Fibroblast of the conjunctiva (primary cell): ENCODE results near the gene ZC3H12D.
A peak's percentile ranks its signal among the peaks of the same experiment; 100 is the strongest.

Source experiments
- DNase-seq: peaks from one replicate; pipeline ENCODE4 v3.0.0-alpha.2; 2010; ENCODE audit warnings: low read depth

The ZC3H12D gene

DNA sequence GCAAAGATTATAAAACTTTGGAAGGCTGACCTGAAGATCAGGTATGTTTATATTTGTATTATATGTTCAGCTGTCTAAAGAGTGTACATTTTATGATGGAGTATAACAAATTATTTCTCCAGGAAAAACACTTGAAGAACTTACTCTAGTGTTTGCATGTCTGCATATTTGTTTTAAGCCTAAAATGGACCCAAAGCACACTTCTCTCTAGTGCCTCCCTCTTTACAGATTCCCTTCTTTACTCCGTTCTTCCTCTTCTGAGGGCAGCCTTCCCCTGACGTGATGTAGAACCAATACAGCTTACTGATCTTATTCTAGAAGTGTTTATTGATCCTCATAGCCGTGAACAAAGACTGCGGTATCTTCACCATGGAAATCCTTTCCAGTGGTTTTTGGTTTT, 70.8 kb downstream of the ZC3H12D start:
- DNase-seq, result no peak

DNA sequence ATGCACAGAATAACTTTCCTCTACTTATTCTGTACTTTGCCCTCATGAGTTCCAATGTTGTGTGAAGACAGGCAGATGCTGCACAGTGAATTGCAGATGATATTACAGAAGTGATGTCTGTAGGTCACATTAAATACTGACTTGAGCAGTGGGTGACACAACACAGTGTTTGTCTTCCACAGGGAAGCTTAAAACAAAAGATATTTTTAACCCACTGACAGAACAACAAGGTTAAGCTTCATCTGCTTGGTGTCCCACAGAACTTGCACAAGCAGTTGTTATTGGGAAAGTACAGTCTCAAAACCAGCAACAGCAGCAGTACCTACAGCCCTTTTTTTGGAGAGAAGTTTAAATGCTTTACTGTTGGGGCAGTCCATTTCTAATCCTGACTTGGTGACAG, 74.3 kb downstream of the ZC3H12D start:
- no peak for DNase-seq

DNA sequence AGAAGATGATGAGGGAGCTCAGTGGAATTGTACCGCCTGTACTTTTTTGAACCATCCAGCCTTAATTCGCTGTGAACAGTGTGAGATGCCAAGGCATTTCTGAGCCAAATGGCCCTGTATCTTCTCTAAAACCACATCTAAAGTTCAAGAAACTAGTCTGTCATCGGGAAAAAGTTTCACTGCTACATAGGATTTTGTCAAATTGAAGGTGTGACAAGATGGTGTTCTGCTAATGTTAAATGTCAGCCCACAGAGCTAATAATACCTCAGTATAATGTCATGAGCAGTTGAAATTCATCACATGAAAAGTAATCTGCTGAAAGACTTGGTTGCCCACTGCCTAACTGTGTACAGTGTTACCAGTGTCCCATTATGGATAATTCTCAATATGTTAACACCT, 75.2 kb downstream of the ZC3H12D start:
- DNase-seq, result no peak

DNA sequence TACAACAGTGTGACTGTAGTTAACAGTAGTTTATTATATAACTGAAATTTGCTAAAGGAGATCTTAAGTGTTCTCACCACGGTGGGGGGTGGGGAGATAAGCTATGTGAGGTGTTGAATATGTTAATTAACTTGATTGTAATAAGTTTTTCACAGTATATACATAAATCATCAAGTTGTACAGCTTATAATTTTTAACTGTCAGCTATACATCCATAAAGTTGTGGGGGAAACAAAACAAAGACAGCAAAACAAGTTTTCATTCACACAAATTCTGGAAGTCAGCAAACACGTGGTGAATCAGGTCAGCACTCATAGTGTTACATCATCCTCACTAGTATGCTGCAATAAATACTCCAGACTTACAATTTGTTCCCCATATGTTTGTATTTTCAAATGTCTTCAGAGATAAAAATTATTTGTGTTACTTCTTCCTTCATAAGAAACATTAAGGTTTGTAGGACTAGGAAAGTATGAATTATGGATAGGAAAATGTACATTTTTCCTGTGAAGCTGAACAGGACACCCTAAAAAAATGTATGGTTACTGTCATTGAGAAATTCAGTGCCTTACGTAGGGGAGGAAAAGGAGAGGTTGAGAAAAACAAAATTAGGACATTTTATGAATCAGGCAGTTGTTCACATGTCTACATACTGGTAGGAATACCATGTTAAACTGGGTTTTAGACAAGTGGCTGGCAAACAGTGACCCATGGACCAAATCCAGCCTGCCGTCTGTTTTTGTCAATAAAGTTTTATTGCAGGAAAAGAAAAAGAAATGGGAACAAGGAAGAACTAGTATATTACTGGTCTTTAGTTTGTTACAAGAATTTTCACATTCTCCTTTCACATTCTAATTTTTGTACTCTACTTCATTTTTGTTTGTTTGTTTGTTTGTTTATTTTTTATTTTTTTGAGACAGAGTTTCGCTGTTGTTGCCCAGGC, 78.7 kb downstream of the ZC3H12D start:
- DNase-seq, result peak; percentile 64

DNA sequence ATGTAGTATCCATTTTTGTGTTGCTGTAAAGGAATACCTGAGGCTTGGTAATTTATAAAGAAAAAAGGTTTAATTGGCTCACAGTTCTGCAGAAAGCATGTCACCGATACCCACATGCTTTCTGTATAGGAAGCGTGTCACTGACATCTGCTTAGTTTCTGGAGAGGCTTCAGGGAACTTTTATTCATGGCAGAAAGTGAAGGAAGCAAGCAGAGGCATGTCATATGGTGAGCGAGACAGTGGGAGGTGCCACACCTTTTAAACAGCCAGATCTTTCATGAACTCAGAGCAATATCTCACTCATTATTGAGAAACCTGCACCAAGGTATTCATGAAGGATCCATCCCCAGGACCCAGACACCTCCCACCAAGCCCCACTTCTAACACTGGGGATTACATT, 81.3 kb downstream of the ZC3H12D start:
- DNase-seq, result no peak

DNA sequence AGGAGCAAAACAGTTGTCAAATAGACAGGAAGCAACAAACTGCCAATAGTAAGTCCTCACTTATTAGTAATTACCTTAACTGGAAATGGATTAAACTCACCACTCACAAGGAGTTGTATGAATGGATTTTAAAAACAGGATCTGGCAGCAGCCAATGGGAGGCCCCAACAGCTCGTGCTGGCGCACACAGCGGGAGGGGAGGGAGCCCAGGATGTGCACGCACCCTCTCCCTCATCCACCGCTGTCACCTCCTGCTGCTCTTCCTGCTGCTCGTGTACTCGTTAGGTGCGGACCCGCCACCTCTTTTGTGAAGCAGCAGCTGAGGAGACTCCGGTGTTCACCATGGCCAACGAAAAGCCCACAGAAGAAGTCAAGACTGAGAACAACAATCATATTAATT, 84.8 kb downstream of the ZC3H12D start, which contains the start of gene SUMO4:
SUMO4 (plus strand) TSS at position 213 of the 400 bp plus-strand sequence; CDS start at position 343, 130 bp downstream.
- no peak for DNase-seq

DNA sequence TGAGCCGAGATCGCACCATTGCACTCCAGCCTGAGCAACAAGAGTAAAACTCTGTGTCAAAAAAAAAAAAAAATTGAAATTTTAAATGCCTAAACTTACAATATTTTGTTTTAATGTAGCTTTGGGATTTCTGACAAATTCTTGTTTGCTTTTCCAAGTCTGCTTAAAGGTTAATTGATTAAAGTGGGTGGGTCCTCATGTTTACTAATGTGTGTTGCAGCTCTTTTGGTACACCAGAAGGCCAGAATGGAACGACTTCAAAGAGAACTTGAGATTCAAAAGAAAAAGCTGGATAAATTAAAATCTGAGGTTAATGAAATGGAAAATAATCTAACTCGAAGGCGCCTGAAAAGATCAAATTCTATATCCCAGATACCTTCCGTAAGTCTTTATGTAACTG, 87.4 kb downstream of the ZC3H12D start:
- DNase-seq, result no peak
